Measurements from ENCODE around the gene RLN1.

DNA sequence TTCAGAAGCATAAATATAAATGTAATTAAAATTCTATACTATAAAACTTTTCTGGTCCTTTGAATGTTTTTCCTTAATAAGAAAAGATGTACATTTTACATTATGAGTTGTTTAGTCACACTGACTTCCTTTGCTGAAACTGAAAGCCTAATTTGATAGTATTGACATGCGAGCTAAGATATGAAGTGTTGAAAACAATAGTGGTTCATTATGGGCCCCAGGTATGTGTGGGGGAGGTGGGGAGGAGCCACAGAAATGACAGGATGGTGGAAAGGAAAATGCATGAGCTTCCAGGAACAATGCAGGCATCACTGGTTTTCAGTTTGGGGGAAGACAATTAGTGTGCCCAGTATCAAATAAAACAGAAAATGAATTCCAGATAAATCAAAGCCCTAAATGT lies 35.4 kb upstream of the RLN1 start:
- TF ChIP-seq EZH2 (IDR thresholded peaks at IDR 0.05; ENCODE audit: insufficient read depth, low read length), result no peak
- TF ChIP-seq, protein P1, sequence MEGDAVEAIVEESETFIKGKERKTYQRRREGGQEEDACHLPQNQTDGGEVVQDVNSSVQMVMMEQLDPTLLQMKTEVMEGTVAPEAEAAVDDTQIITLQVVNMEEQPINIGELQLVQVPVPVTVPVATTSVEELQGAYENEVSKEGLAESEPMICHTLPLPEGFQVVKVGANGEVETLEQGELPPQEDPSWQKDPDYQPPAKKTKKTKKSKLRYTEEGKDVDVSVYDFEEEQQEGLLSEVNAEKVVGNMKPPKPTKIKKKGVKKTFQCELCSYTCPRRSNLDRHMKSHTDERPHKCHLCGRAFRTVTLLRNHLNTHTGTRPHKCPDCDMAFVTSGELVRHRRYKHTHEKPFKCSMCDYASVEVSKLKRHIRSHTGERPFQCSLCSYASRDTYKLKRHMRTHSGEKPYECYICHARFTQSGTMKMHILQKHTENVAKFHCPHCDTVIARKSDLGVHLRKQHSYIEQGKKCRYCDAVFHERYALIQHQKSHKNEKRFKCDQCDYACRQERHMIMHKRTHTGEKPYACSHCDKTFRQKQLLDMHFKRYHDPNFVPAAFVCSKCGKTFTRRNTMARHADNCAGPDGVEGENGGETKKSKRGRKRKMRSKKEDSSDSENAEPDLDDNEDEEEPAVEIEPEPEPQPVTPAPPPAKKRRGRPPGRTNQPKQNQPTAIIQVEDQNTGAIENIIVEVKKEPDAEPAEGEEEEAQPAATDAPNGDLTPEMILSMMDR (IDR thresholded peaks at IDR 0.05; ENCODE audit: insufficient read depth, low read depth, low read length), result no peak

All from astrocyte (in vitro differentiated cells and primary cell).